Effector memory CD8-positive, alpha-beta T cell (primary cell): Measurements from ENCODE around the gene ZNF784.

Experiments used
- ATAC-seq: fragments of 150-1000 bp; cut with Tn5 transposase; replicated peaks from 2 replicates; pipeline ENCODE4 v1.10.0; 2021; ENCODE audit warnings: mild to moderate bottlenecking, moderate library complexity
- DNase-seq, 3 experiments: peaks; one replicate each; pipeline ENCODE4 v3.0.0; 2021
- H3K27ac Mint-ChIP-seq, 2 donors: one replicate each; pipeline ENCODE4 v1.8.0; 2022; ENCODE audit warnings: mild to moderate bottlenecking in 2 of 2, mixed read lengths in 2 of 2, moderate library complexity in 2 of 2
- H3K27me3 Mint-ChIP-seq, 2 donors: one replicate each; pipeline ENCODE4 v1.8.0; 2022; ENCODE audit warnings: mixed read lengths in 2 of 2
- H3K36me3 Mint-ChIP-seq: one replicate; pipeline ENCODE4 v1.8.0; 2022; ENCODE audit warnings: mild to moderate bottlenecking, moderate library complexity, mixed read lengths; ENCODE audit not compliant: insufficient read depth
- H3K4me1 Mint-ChIP-seq, 2 donors: one replicate each; pipeline ENCODE4 v1.8.0; 2022; ENCODE audit warnings: low read depth in 2 of 2, mixed read lengths in 2 of 2
- H3K4me3 Mint-ChIP-seq, 2 donors: one replicate each; pipeline ENCODE4 v1.8.0; 2022; ENCODE audit warnings: mild to moderate bottlenecking in 2 of 2, mixed read lengths in 2 of 2, moderate library complexity in 2 of 2
- H3K9me3 Mint-ChIP-seq, 2 donors: one replicate each; pipeline ENCODE4 v1.8.0; 2022; ENCODE audit warnings: mixed read lengths in 2 of 2

Gene ZNF784

GRCh38 chr19:55635856-55636440 lies 11.6 kb upstream of the ZNF784 start:
- Mint-ChIP-seq H3K4me3 (peak overlapping the region; percentile 97 to 99), H3K27ac (peak overlapping the region; percentile 100), H3K27me3 (no peaks in the 10 kb centered on the region), H3K4me1 (peaks cover 52 to 61% of the 10 kb centered on the region in 2 donors), H3K36me3 (peaks cover 58% of the 10 kb centered on the region), H3K9me3 (peaks cover 0 to 2% of the 10 kb centered on the region in 2 donors)
- DNase-seq: no peak
- ATAC-seq: no peak

- ATAC-seq: no peak
- H3K27ac Mint-ChIP-seq: peak overlapping the region; percentile 100
- H3K4me3 Mint-ChIP-seq: peak overlapping the region; percentile 97 to 99
- peaks cover 49 to 58% of the 10 kb centered on the region in 2 donors for H3K4me1 Mint-ChIP-seq
- H3K36me3 Mint-ChIP-seq: peaks cover 54% of the 10 kb centered on the region
- no peak for DNase-seq
- no peaks in the 10 kb centered on the region for H3K27me3 Mint-ChIP-seq
- peaks cover 0 to 2% of the 10 kb centered on the region in 2 donors for H3K9me3 Mint-ChIP-seq
Measured at GRCh38 chr19:55635334-55635717, 11.0 kb upstream of the ZNF784 start.

DNA sequence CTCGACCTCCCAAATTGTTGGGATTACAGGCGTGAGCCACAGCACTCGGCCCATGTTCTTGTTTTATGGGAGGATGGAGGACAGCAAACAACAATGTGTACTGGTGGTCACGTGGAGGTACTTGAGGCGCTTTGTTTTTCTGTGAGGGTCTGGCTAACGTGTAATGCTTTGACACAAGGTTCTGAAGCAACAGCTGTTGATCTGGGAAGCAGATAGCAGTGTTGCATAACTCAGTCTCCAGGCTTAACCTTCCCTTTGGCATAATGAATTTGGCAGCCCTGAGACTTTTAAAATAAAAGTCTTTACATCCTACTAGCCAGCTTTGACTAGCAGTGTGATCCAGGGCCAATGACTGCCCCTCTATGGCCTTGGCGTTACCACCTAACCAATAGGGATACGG lies 9.5 kb upstream of the ZNF784 start:
- peaks cover 45 to 51% of the 10 kb centered on the region in 2 donors for H3K4me1 Mint-ChIP-seq
- ATAC-seq (no peak), DNase-seq (no peak)
- H3K9me3 Mint-ChIP-seq: no peaks in the 10 kb centered on the region
- peak overlapping the region; percentile 100 for H3K27ac Mint-ChIP-seq
- H3K27me3 Mint-ChIP-seq: no peaks in the 10 kb centered on the region
- peaks cover 45% of the 10 kb centered on the region for H3K36me3 Mint-ChIP-seq
- H3K4me3 Mint-ChIP-seq: peak overlapping the region in 1 of 2 donors; percentile 99

DNA sequence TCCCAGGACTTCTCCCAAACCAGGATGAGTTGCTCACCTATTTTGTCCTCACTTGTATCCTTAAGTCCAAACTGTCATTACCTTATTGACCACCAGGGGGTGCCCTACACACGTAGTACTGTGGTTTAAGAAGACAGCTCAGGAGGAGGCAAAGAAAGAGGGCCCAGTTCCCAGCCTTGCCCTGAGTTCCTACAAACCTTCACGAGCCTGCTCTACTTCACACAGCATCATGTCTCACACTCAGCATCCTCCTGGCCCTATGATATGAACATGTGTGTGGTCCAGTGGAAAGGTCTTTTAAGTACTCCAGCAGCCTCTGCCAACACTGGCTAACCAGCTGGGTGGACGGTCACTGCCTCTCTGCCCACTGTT lies 8.1 kb upstream of the ZNF784 start:
- peaks cover 41% of the 10 kb centered on the region for H3K36me3 Mint-ChIP-seq
- H3K4me1 Mint-ChIP-seq: peaks cover 38 to 43% of the 10 kb centered on the region in 2 donors
- peak overlapping the region in 1 of 2 donors; percentile 1 for H3K4me3 Mint-ChIP-seq
- DNase-seq: peak; percentile 91 to 95 (median 93)
- peak; percentile 55 for ATAC-seq
- H3K27ac Mint-ChIP-seq: peak overlapping the region; percentile 16 to 21
- H3K9me3 Mint-ChIP-seq: no peaks in the 10 kb centered on the region
- H3K27me3 Mint-ChIP-seq: no peaks in the 10 kb centered on the region

DNA sequence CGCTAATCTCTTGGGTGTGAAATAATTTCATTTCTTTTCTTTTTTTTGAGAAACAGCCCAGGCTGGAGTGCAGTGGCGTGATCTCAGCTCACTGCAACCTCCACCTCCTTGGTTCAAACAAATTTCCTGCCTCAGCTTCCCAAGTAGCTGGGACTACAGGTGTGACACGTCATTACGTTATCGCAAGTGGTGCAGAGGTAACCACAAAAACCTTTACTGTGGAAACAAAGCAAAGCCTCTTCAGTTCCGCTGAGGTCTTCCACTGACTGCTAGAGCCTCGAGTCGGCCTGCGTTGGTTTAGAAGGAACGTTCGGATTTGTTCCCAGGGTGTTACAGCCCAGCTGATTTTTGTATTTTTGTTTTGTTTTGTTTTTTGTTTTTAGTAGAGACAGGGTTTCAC lies 2.0 kb upstream of the ZNF784 start:
- H3K4me1 Mint-ChIP-seq: peaks cover 18 to 33% of the 10 kb centered on the region in 2 donors
- ATAC-seq (peak; percentile 74), DNase-seq (peak; percentile 47 to 53 (median 53))
- H3K36me3 Mint-ChIP-seq: peaks cover 22% of the 10 kb centered on the region
- H3K27ac Mint-ChIP-seq: peak overlapping the region; percentile 58 to 85
- H3K4me3 Mint-ChIP-seq: peak overlapping the region; percentile 69 to 73
- no peaks in the 10 kb centered on the region for H3K27me3 Mint-ChIP-seq
- no peaks in the 10 kb centered on the region for H3K9me3 Mint-ChIP-seq

- peak overlapping the region; percentile 94 to 96 for H3K27ac Mint-ChIP-seq
- peaks cover 22 to 35% of the 10 kb centered on the region in 2 donors for H3K4me1 Mint-ChIP-seq
- no peaks in the 10 kb centered on the region for H3K9me3 Mint-ChIP-seq
- peak overlapping the region; percentile 85 for H3K4me3 Mint-ChIP-seq
- peaks cover 21% of the 10 kb centered on the region for H3K36me3 Mint-ChIP-seq
- DNase-seq (no peak), ATAC-seq (no peak)
- no peaks in the 10 kb centered on the region for H3K27me3 Mint-ChIP-seq
Measured at GRCh38 chr19:55625004-55625326, 599 bp upstream of the ZNF784 start.

DNA sequence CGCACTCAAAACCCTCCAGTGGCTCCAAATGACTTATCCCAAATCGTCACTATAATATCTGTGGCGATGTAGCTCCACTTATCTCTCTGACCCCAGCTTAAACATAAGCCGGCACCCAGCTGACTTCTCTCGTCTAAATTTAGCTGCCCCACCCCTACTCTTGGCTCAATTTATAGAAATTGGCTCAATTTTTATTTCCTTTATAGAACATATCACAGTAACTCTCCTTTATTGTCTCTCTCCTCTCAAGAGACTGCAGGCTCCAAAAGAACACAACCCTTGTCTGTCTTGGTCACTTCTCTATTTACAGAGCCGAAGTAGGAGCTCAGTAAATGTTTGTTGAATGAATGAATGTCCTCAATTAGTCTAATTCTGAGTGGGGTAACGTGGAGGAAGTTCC lies 805 bp downstream of the ZNF784 start:
- Mint-ChIP-seq H3K4me1 (peaks cover 23 to 35% of the 10 kb centered on the region in 2 donors), H3K27ac (peak overlapping the region; percentile 94 to 96), H3K9me3 (no peaks in the 10 kb centered on the region), H3K36me3 (peaks cover 24% of the 10 kb centered on the region), H3K27me3 (no peaks in the 10 kb centered on the region), H3K4me3 (peak overlapping the region; percentile 85)
- no peak for ATAC-seq
- DNase-seq: no peak

DNA sequence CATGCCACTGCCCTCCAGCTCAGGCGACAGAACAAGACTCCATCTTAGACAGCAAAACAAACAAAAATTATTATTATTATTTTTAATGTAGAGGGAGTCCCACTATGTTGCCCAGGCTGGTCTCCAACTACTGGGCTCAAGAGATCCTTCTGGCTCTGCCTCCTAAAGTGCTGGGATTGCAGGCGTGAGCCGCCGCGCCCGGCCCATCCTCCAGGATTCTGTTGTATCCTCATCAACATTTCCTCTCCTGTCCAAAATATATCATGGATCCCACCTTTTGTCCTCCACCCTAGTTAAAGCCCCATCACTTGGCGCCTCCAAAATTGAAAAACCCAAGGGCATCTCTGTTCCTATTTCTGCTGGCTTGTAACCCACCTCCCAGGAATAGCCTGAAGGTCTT lies 1.2 kb downstream of the ZNF784 start:
- Mint-ChIP-seq H3K36me3 (peaks cover 26% of the 10 kb centered on the region), H3K27me3 (no peaks in the 10 kb centered on the region), H3K4me1 (peaks cover 25 to 35% of the 10 kb centered on the region in 2 donors), H3K9me3 (no peaks in the 10 kb centered on the region), H3K27ac (no peak overlapping the region), H3K4me3 (no peak overlapping the region)
- ATAC-seq (no peak), DNase-seq (no peak)

DNA sequence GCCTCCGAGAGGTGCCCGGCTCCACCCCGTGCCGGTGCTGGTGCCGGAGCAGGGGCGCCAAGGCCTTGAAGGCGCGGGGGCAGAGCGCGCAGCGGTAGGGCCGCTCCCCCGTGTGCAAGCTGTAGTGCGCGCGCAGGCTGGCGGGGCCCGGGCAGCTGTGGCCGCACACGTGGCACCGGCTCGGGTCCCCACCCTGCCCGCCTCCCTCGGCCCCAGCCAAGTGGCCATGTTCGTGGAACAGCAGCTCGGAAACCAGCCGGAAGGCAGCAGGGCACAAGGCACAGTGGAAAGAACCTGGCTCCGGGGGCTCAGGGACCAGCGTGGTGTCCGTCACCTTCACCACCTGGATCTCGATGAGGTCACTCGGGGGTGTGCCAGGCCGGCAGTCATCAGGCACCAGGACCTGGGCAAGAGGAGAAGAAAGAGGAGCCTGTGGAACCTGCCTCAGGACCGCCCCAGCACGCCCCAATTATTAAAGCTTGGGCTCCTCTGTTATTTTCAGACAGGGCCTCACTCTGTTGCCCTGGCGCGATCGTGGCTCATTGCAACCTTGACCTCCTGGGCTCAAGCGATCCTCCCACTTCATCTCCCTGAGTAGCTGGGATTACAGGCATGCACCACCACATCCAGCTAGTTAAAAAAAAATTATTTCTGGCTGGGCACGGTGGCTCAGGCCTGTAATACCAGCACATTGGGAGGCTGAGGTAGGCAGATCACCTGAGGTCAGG lies 2.0 kb downstream of the ZNF784 start:
- DNase-seq: no peak
- no peak overlapping the region for H3K27ac Mint-ChIP-seq
- peaks cover 25 to 35% of the 10 kb centered on the region in 2 donors for H3K4me1 Mint-ChIP-seq
- H3K36me3 Mint-ChIP-seq: peaks cover 30% of the 10 kb centered on the region
- H3K9me3 Mint-ChIP-seq: no peaks in the 10 kb centered on the region
- no peak overlapping the region for H3K4me3 Mint-ChIP-seq
- H3K27me3 Mint-ChIP-seq: no peaks in the 10 kb centered on the region
- ATAC-seq: no peak

DNA sequence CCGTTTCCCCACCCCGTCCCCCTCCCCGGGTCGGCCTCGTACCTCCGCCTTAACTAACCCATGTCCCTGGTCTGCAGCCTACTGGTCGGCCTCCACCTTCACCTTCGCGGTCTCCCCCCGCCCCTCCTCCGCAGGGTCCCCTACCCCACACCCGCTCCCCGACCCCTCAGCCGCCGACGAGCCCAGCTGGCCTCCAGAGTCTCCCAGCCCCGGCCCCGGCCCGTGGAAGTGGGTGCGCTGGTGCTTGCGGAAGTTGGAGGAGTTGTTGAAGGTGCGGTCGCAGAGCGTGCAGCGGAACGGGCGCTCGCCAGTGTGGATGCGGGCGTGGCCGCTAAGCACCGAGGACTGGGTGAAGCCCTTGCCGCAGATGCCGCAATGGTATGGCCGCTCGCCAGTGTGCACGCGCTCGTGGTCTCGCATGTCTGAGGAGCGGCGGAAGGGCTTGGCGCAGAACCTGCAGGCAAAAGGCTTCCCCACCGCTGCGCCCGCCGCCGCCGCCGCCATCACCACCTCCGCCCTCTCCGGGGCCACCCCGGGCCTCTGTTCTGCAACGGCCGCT lies 2.6 kb downstream of the ZNF784 start:
- H3K27ac Mint-ChIP-seq: no peak overlapping the region
- H3K27me3 Mint-ChIP-seq: no peaks in the 10 kb centered on the region
- ATAC-seq (no peak), DNase-seq (no peak)
- no peaks in the 10 kb centered on the region for H3K9me3 Mint-ChIP-seq
- H3K4me3 Mint-ChIP-seq: no peak overlapping the region
- peaks cover 20 to 32% of the 10 kb centered on the region in 2 donors for H3K4me1 Mint-ChIP-seq
- H3K36me3 Mint-ChIP-seq: peaks cover 34% of the 10 kb centered on the region

DNA sequence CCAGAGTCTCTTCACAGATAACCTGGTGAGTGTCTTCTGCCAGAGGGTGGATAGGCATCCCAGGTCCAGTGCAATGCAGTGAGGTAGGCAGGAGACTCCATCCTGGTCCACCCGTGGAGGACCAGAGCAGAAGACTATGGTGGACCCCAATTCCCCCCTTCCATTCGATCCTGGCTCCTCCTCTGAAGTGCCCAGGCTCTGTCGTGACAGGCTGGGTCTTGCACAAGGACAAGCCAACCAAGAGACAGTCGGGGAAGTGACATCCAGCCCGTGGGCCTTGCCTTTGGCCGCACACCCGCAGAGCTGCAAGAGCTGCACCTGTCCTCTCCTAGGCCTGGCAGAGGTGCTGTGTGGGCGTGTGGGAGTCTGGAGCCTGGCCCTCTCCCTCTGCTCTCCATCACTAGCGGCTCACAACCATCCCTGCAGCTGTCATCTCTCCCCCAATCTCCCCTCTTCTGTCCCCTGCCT lies 3.1 kb downstream of the ZNF784 start:
- H3K27me3 Mint-ChIP-seq: no peaks in the 10 kb centered on the region
- H3K9me3 Mint-ChIP-seq: no peaks in the 10 kb centered on the region
- H3K36me3 Mint-ChIP-seq: peaks cover 36% of the 10 kb centered on the region
- H3K4me1 Mint-ChIP-seq: peaks cover 15 to 26% of the 10 kb centered on the region in 2 donors
- H3K27ac Mint-ChIP-seq: no peak overlapping the region
- ATAC-seq (no peak), DNase-seq (no peak)
- no peak overlapping the region for H3K4me3 Mint-ChIP-seq

- ATAC-seq (no peak), DNase-seq (no peak)
- Mint-ChIP-seq H3K27ac (peak overlapping the region in 1 of 2 donors; percentile 44), H3K36me3 (peaks cover 32% of the 10 kb centered on the region), H3K4me1 (peaks cover 14 to 21% of the 10 kb centered on the region in 2 donors), H3K9me3 (no peaks in the 10 kb centered on the region), H3K4me3 (no peak overlapping the region), H3K27me3 (no peaks in the 10 kb centered on the region)
Measured at GRCh38 chr19:55620410-55621204, 3.8 kb downstream of the ZNF784 start.

DNA sequence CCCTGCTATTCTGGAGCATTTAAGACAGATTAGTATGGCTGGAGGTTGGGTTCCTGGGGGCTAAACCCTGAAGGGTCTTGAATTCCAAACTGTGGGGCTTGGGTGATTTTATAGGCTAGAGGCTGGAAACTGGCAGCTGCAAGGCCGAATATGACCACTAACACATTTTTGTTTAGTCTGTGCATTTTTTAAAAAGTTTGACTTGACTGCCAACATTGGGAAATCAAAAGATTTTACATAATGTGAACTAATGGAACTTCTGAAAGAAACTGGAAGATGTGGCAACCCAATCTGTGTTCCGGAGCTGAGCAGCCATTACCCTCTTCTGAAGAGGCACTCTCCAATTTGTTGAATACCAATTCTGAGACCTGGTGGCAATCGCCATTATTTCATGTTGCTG lies 5.1 kb downstream of the ZNF784 start:
- Mint-ChIP-seq H3K36me3 (peaks cover 23% of the 10 kb centered on the region), H3K9me3 (no peaks in the 10 kb centered on the region), H3K4me1 (peaks cover 11 to 13% of the 10 kb centered on the region in 2 donors), H3K27ac (no peak overlapping the region), H3K4me3 (no peak overlapping the region), H3K27me3 (no peaks in the 10 kb centered on the region)
- no peak for DNase-seq
- no peak for ATAC-seq
